Smooth muscle cell (in vitro differentiated cells): ENCODE data around the gene CCNDBP1. TPM values are rescaled to one million over a fixed set of nuclear protein-coding genes. Genes with fewer than 3 reads are reported as not detected.

ENCODE experiments used
- DNase-seq: peaks from one replicate; lab custom pipeline; 2025; ENCODE audit not compliant: unreplicated experiment; lab: John Stamatoyannopoulos, UW
- H2AFZ ChIP-seq: fragments of 200-600 bp; sonication (generic); 2 replicates; pipeline ENCODE4 v1.6.0; 2016; ENCODE audit warnings: antibody characterized with exemption, low read depth, mild to moderate bottlenecking
- H3F3A ChIP-seq: fragments of 200-600 bp; sonication (generic); 2 replicates; pipeline ENCODE4 v1.6.0; 2017; ENCODE audit warnings: antibody characterized with exemption, low read depth
- H3K27ac ChIP-seq: fragments of 200-600 bp; sonication (generic); 2 replicates; pipeline ENCODE4 v1.5.1; 2016; ENCODE audit warnings: low read depth, mild to moderate bottlenecking
- H3K27me3 ChIP-seq: fragments of 200-600 bp; sonication (generic); 2 replicates; pipeline ENCODE4 v1.6.1; 2016; ENCODE audit warnings: low read depth, mild to moderate bottlenecking
- H3K36me3 ChIP-seq: fragments of 200-600 bp; sonication (generic); 2 replicates; pipeline ENCODE4 v1.5.1; 2016; ENCODE audit warnings: low read depth
- H3K4me1 ChIP-seq: fragments of 200-600 bp; sonication (generic); 2 replicates; pipeline ENCODE4 v1.5.1; 2016; ENCODE audit warnings: low read depth
- H3K4me2 ChIP-seq: fragments of 200-600 bp; sonication (generic); 2 replicates; pipeline ENCODE4 v1.6.0; 2016; ENCODE audit warnings: mild to moderate bottlenecking
- H3K4me3 ChIP-seq: fragments of 200-600 bp; sonication (generic); 2 replicates; pipeline ENCODE4 v1.5.1; 2016; ENCODE audit warnings: mild to moderate bottlenecking
- H3K79me2 ChIP-seq: fragments of 200-600 bp; sonication (generic); 2 replicates; pipeline ENCODE4 v1.6.0; 2016; ENCODE audit warnings: low read depth, mild to moderate bottlenecking
- H3K9ac ChIP-seq: fragments of 200-600 bp; sonication (generic); 2 replicates; pipeline ENCODE4 v1.6.0; 2016; ENCODE audit warnings: low read depth
- H3K9me3 ChIP-seq: fragments of 200-600 bp; sonication (generic); replicated peaks from 2 replicates; pipeline ENCODE4 v1.5.1; 2016; ENCODE audit warnings: low read depth
- H4K20me1 ChIP-seq: fragments of 200-600 bp; sonication (generic); 2 replicates; pipeline ENCODE4 v1.6.0; 2016; ENCODE audit warnings: low read depth
- CTCF ChIP-seq: fragments of 200-600 bp; sonication (generic); IDR thresholded peaks from 2 replicates; pipeline ENCODE4 v1.5.1; 2017; ENCODE audit warnings: borderline replicate concordance, mild to moderate bottlenecking, antibody characterized with exemption; ENCODE audit not compliant: insufficient read depth, poor library complexity, severe bottlenecking
- WGBS: methylation state at CpG from one replicate; pipeline ENCODE4 v1.1.7; 2016; ENCODE audit warnings: low lambda C conversion rate; 5-methylcytosine and 5-hydroxymethylcytosine counted together
- polyA plus RNA-seq: library from polyadenylated mRNA; unstranded; fragments of >200 nt; fragmentation: Nextera tagmentation; extraction: Ambion mirVana; gene quantifications from 2 replicates; pipeline ENCODE4 v1.2.1, GENCODE V29; 2016
- total RNA-seq: library from RNA; depleted of rRNA; stranded (reverse); fragments of >200 nt; gene quantifications from 2 replicates; pipeline ENCODE4 v1.2.3, GENCODE V29; 2014

The CCNDBP1 gene
- total and polyA plus RNA-seq, 2 experiments from 2014 or later = 22.1 to 30.5 TPM

GRCh38 chr15:43183270-43183669 lies 1.9 kb upstream of the CCNDBP1 start:
- peaks cover 14% of the 10 kb centered on the region for H3F3A ChIP-seq
- 92% methylated on average over 3 of the region's 3 CpGs for WGBS
- H3K27me3 ChIP-seq = no peaks in the 10 kb centered on the region
- no peak overlapping the region for H3K4me3 ChIP-seq
- H3K4me2 ChIP-seq = no peak overlapping the region
- no peak for DNase-seq
- H3K9ac ChIP-seq = no peak overlapping the region
- H3K4me1 ChIP-seq = peaks cover 8% of the 10 kb centered on the region
- H2AFZ ChIP-seq = no peak overlapping the region
- H4K20me1 ChIP-seq = no peaks in the 10 kb centered on the region
- peaks cover 9% of the 10 kb centered on the region for H3K79me2 ChIP-seq
- no peak for TF ChIP-seq CTCF
- no peak overlapping the region for H3K27ac ChIP-seq
- no peaks in the 10 kb centered on the region for H3K36me3 ChIP-seq
- H3K9me3 ChIP-seq = no peaks in the 10 kb centered on the region

- Histone ChIP-seq H3K9me3 (no peaks in the 10 kb centered on the region), H3K36me3 (no peaks in the 10 kb centered on the region), H3K9ac (no peak overlapping the region), H3F3A (peaks cover 14% of the 10 kb centered on the region), H3K4me2 (peak overlapping the region; percentile 99), H4K20me1 (no peaks in the 10 kb centered on the region), H3K27me3 (no peaks in the 10 kb centered on the region), H3K27ac (no peak overlapping the region), H2AFZ (peak overlapping the region; percentile 95), H3K4me3 (peak overlapping the region; percentile 85), H3K4me1 (peaks cover 8% of the 10 kb centered on the region), H3K79me2 (peaks cover 9% of the 10 kb centered on the region)
- WGBS = 68% methylated on average over 9 of the region's 9 CpGs
- TF ChIP-seq CTCF = no peak
- no peak for DNase-seq
Observed at GRCh38 chr15:43184407-43185124, 637 bp upstream of the CCNDBP1 start.

- no peaks in the 10 kb centered on the region for H3K36me3 ChIP-seq
- 6% methylated on average over 13 of the region's 13 CpGs for WGBS
- H3K27ac ChIP-seq = no peak overlapping the region
- H3K4me1 ChIP-seq = peaks cover 8% of the 10 kb centered on the region
- peaks cover 9% of the 10 kb centered on the region for H3K79me2 ChIP-seq
- H3K27me3 ChIP-seq = no peaks in the 10 kb centered on the region
- H3K9me3 ChIP-seq = no peaks in the 10 kb centered on the region
- peak overlapping the region; percentile 99 for H3K4me2 ChIP-seq
- peaks cover 14% of the 10 kb centered on the region for H3F3A ChIP-seq
- peak overlapping the region; percentile 85 for H3K4me3 ChIP-seq
- DNase-seq = no peak
- peak overlapping the region; percentile 95 for H2AFZ ChIP-seq
- H3K9ac ChIP-seq = peak overlapping the region; percentile 36
- H4K20me1 ChIP-seq = no peaks in the 10 kb centered on the region
- TF ChIP-seq CTCF = no peak
Observed at GRCh38 chr15:43186003-43186353, 775 bp downstream of the CCNDBP1 start.
